Measurements from ENCODE around the gene HIVEP3.

GRCh38 chr1:41777695-41778094, 141.0 kb downstream of the HIVEP3 start:
- no peak for TF ChIP-seq POLR2A (IDR thresholded peaks at IDR 0.05)
- TF ChIP-seq, protein P1, sequence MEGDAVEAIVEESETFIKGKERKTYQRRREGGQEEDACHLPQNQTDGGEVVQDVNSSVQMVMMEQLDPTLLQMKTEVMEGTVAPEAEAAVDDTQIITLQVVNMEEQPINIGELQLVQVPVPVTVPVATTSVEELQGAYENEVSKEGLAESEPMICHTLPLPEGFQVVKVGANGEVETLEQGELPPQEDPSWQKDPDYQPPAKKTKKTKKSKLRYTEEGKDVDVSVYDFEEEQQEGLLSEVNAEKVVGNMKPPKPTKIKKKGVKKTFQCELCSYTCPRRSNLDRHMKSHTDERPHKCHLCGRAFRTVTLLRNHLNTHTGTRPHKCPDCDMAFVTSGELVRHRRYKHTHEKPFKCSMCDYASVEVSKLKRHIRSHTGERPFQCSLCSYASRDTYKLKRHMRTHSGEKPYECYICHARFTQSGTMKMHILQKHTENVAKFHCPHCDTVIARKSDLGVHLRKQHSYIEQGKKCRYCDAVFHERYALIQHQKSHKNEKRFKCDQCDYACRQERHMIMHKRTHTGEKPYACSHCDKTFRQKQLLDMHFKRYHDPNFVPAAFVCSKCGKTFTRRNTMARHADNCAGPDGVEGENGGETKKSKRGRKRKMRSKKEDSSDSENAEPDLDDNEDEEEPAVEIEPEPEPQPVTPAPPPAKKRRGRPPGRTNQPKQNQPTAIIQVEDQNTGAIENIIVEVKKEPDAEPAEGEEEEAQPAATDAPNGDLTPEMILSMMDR (IDR thresholded peaks at IDR 0.05): no peak
